ENCODE results near the gene GTF2A1L. TPM values are rescaled to one million over a fixed set of nuclear protein-coding genes. Genes with fewer than 3 reads are reported as not detected.

GTF2A1L gene
- total RNA-seq, result 0.11 and 1.6 TPM in 2 replicates

GRCh38 chr2:48617618-48618017 lies at the start of gene GTF2A1L:
GTF2A1L (plus strand) TSS chr2:48617856; CDS start chr2:48617875, 19 bp downstream.

Other genes with a start within 250 kb of the GTF2A1L start
- 15.5 and 26.9 TPM in 2 replicates for gene PPP1R21, start 177.1 kb upstream of the GTF2A1L start, total RNA-seq
- gene STON1, start 87.7 kb upstream of the GTF2A1L start, total RNA-seq, result 8.2 and 20.9 TPM in 2 replicates
- gene LHCGR, start 137.9 kb downstream of the GTF2A1L start, total RNA-seq, result not detected in 2 replicates